Astrocyte (in vitro differentiated cells and primary cell): ENCODE data around the gene KCNS3. TPM values are rescaled to one million over a fixed set of nuclear protein-coding genes. Genes with fewer than 3 reads are reported as not detected.
A peak's percentile ranks its signal among the peaks of the same experiment; 100 is the strongest.

Source experiments
- DNase-seq: peaks from one replicate; pipeline ENCODE4 v3.0.0-alpha.2; 2010; ENCODE audit warnings: low read depth
- FAIRE-seq: peaks from 2 replicates; lab custom pipeline; 2011; peaks lifted over from hg19 to GRCh38; lab: Jason Lieb, UNC
- H2AFZ ChIP-seq: 2 replicates; pipeline ENCODE4 v1.6.0; 2012; ENCODE audit warnings: low read depth, low read length, inconsistent platforms
- H3K27ac ChIP-seq: 2 replicates; pipeline ENCODE4 v1.5.1; 2011; ENCODE audit warnings: low read depth, low read length, inconsistent platforms
- H3K27me3 ChIP-seq: 2 replicates; pipeline ENCODE4 v1.6.0; 2011; ENCODE audit warnings: low read length, inconsistent platforms; ENCODE audit not compliant: insufficient read depth
- H3K36me3 ChIP-seq: 2 replicates; pipeline ENCODE4 v1.5.1; 2011; ENCODE audit warnings: low read length, inconsistent platforms; ENCODE audit not compliant: insufficient read depth
- H3K4me1 ChIP-seq: 2 replicates; pipeline ENCODE4 v1.5.1; 2011; ENCODE audit warnings: low read length, inconsistent platforms; ENCODE audit not compliant: insufficient read depth
- H3K4me2 ChIP-seq: 2 replicates; pipeline ENCODE4 v1.6.0; 2012; ENCODE audit warnings: low read length, inconsistent platforms
- H3K4me3 ChIP-seq: 2 replicates; pipeline ENCODE4 v1.5.1; 2011; ENCODE audit warnings: low read depth, mild to moderate bottlenecking, low read length, inconsistent platforms; ENCODE audit not compliant: insufficient read depth
- H3K79me2 ChIP-seq: 2 replicates; pipeline ENCODE4 v1.6.0; 2012; ENCODE audit warnings: mild to moderate bottlenecking, low read length, inconsistent platforms; ENCODE audit not compliant: insufficient read depth
- H3K9ac ChIP-seq: 2 replicates; pipeline ENCODE4 v1.6.0; 2012; ENCODE audit warnings: mild to moderate bottlenecking, low read length, inconsistent platforms
- H3K9me3 ChIP-seq: 2 replicates; pipeline ENCODE4 v1.5.1; 2012; ENCODE audit warnings: low read depth, mild to moderate bottlenecking, low read length, inconsistent platforms; ENCODE audit not compliant: insufficient read depth
- H4K20me1 ChIP-seq: 2 replicates; pipeline ENCODE4 v1.6.0; 2012; ENCODE audit warnings: low read length, inconsistent platforms; ENCODE audit not compliant: insufficient read depth
- H3K27ac Mint-ChIP-seq: one replicate; pipeline ENCODE4 v1.8.0; 2021; ENCODE audit warnings: mild to moderate bottlenecking, mixed read lengths; ENCODE audit not compliant: unreplicated experiment
- H3K27me3 Mint-ChIP-seq: one replicate; pipeline ENCODE4 v1.8.0; 2021; ENCODE audit warnings: low read depth, mixed read lengths; ENCODE audit not compliant: unreplicated experiment
- H3K36me3 Mint-ChIP-seq: one replicate; pipeline ENCODE4 v1.8.0; 2021; ENCODE audit warnings: low read depth, mixed read lengths; ENCODE audit not compliant: unreplicated experiment
- H3K4me1 Mint-ChIP-seq: one replicate; pipeline ENCODE4 v1.8.0; 2021; ENCODE audit warnings: low read depth, mixed read lengths; ENCODE audit not compliant: unreplicated experiment
- H3K4me3 Mint-ChIP-seq: one replicate; pipeline ENCODE4 v1.8.0; 2021; ENCODE audit warnings: mild to moderate bottlenecking, moderate library complexity, mixed read lengths; ENCODE audit not compliant: unreplicated experiment
- H3K9me3 Mint-ChIP-seq: one replicate; pipeline ENCODE4 v1.8.0; 2021; ENCODE audit warnings: mild to moderate bottlenecking, mixed read lengths; ENCODE audit not compliant: unreplicated experiment
- CTCF ChIP-seq: IDR thresholded peaks from 2 replicates; pipeline ENCODE4 v1.5.1; 2011; ENCODE audit warnings: low read depth, mild to moderate bottlenecking, inconsistent platforms, low read length, moderate library complexity; ENCODE audit not compliant: insufficient read depth
- EZH2 ChIP-seq: IDR thresholded peaks from 2 replicates; pipeline ENCODE4 v1.6.1; 2012; ENCODE audit warnings: mild to moderate bottlenecking, low read length, inconsistent platforms; ENCODE audit not compliant: insufficient read depth
- total RNA-seq: library from RNA; stranded (reverse); gene quantifications from 2 replicates; pipeline ENCODE4 v1.2.1, GENCODE V29; 2021

KCNS3 gene
- total RNA-seq, 1 donor from 2014 or later, result 1.7 TPM

GRCh38 chr2:17879913-17880274 lies 1.4 kb downstream of the KCNS3 start:
- TF ChIP-seq EZH2, result no peak
- no peak for TF ChIP-seq CTCF
- peak overlapping the region; percentile 96 for H2AFZ ChIP-seq
- peak overlapping the region; percentile 96 for H3K4me2 ChIP-seq
- H3K9me3 ChIP-seq, result no peaks in the 10 kb centered on the region
- DNase-seq (no peak), FAIRE-seq (no peak)
- no peaks in the 10 kb centered on the region for H3K36me3 ChIP-seq
- no peaks in the 10 kb centered on the region for H3K79me2 ChIP-seq
- peaks cover 29% of the 10 kb centered on the region for H3K27me3 ChIP-seq
- no peak overlapping the region for H3K4me3 ChIP-seq
- H3K27ac ChIP-seq, result no peak overlapping the region
- Mint-ChIP-seq H3K4me3 (peak overlapping the region; percentile 66), H3K4me1 (no peaks in the 10 kb centered on the region), H3K36me3 (no peaks in the 10 kb centered on the region), H3K9me3 (no peaks in the 10 kb centered on the region), H3K27me3 (peaks cover 49% of the 10 kb centered on the region), H3K27ac (no peak overlapping the region)
- H3K4me1 ChIP-seq, result peaks cover 6% of the 10 kb centered on the region
- no peaks in the 10 kb centered on the region for H4K20me1 ChIP-seq
- no peak overlapping the region for H3K9ac ChIP-seq

- no peak overlapping the region for H3K9ac ChIP-seq
- Mint-ChIP-seq H3K27me3 (no peaks in the 10 kb centered on the region), H3K36me3 (no peaks in the 10 kb centered on the region), H3K4me3 (no peak overlapping the region), H3K27ac (no peak overlapping the region), H3K9me3 (peaks cover 4% of the 10 kb centered on the region), H3K4me1 (no peaks in the 10 kb centered on the region)
- H3K4me2 ChIP-seq, result no peak overlapping the region
- H3K27me3 ChIP-seq, result no peaks in the 10 kb centered on the region
- no peaks in the 10 kb centered on the region for H3K79me2 ChIP-seq
- DNase-seq (no peak), FAIRE-seq (no peak)
- TF ChIP-seq CTCF (no peak), EZH2 (no peak)
- no peak overlapping the region for H3K27ac ChIP-seq
- no peaks in the 10 kb centered on the region for H3K9me3 ChIP-seq
- no peaks in the 10 kb centered on the region for H3K4me1 ChIP-seq
- H2AFZ ChIP-seq, result no peak overlapping the region
- no peaks in the 10 kb centered on the region for H3K36me3 ChIP-seq
- no peak overlapping the region for H3K4me3 ChIP-seq
- H4K20me1 ChIP-seq, result no peaks in the 10 kb centered on the region
These were observed 14.5 kb downstream of the KCNS3 start for GRCh38 chr2:17892770-17893534.

GRCh38 chr2:17894005-17894404 lies 15.5 kb downstream of the KCNS3 start:
- Mint-ChIP-seq H3K27me3 (no peaks in the 10 kb centered on the region), H3K4me1 (no peaks in the 10 kb centered on the region), H3K36me3 (no peaks in the 10 kb centered on the region), H3K4me3 (no peak overlapping the region), H3K27ac (no peak overlapping the region), H3K9me3 (peaks cover 8% of the 10 kb centered on the region)
- H3K27me3 ChIP-seq, result no peaks in the 10 kb centered on the region
- H3K36me3 ChIP-seq, result no peaks in the 10 kb centered on the region
- no peak overlapping the region for H3K4me2 ChIP-seq
- H3K4me1 ChIP-seq, result no peaks in the 10 kb centered on the region
- H2AFZ ChIP-seq, result no peak overlapping the region
- H3K79me2 ChIP-seq, result no peaks in the 10 kb centered on the region
- H3K9me3 ChIP-seq, result no peaks in the 10 kb centered on the region
- no peak overlapping the region for H3K9ac ChIP-seq
- no peak overlapping the region for H3K4me3 ChIP-seq
- TF ChIP-seq CTCF (no peak), EZH2 (no peak)
- H4K20me1 ChIP-seq, result no peaks in the 10 kb centered on the region
- FAIRE-seq (no peak), DNase-seq (no peak)
- H3K27ac ChIP-seq, result no peak overlapping the region
